ENCODE results near the gene NCAPG.

The NCAPG gene

GRCh38 chr4:17869327-17869726, 58.5 kb downstream of the NCAPG start:
- no peak for DNase-seq (ENCODE audit: low read depth)
- TF ChIP-seq CTCF (conservative IDR thresholded peaks at IDR 0.05; ENCODE audit: low read depth, low read length), result no peak
- no peak overlapping the region for H3K4me3 ChIP-seq (ENCODE audit: low read length)

GRCh38 chr4:17875402-17876070, 64.8 kb downstream of the NCAPG start:
- TF ChIP-seq CTCF (conservative IDR thresholded peaks at IDR 0.05; ENCODE audit: low read depth, low read length), result no peak
- H3K4me3 ChIP-seq (ENCODE audit: low read length), result no peak overlapping the region
- no peak for DNase-seq (ENCODE audit: low read depth)

GRCh38 chr4:17876943-17877342, 66.2 kb downstream of the NCAPG start:
- no peak overlapping the region for H3K4me3 ChIP-seq (ENCODE audit: low read length)
- no peak for TF ChIP-seq CTCF (conservative IDR thresholded peaks at IDR 0.05; ENCODE audit: low read depth, low read length)
- DNase-seq (ENCODE audit: low read depth), result no peak

- H3K4me3 ChIP-seq (ENCODE audit: low read length), result no peak overlapping the region
- TF ChIP-seq CTCF (conservative IDR thresholded peaks at IDR 0.05; ENCODE audit: low read depth, low read length), result no peak
- DNase-seq (ENCODE audit: low read depth), result no peak
Observed at GRCh38 chr4:17877661-17878060, 66.9 kb downstream of the NCAPG start.

GRCh38 chr4:17884063-17884462, 73.3 kb downstream of the NCAPG start:
- TF ChIP-seq CTCF (conservative IDR thresholded peaks at IDR 0.05; ENCODE audit: low read depth, low read length), result no peak
- H3K4me3 ChIP-seq (ENCODE audit: low read length), result no peak overlapping the region
- no peak for DNase-seq (ENCODE audit: low read depth)

- no peak overlapping the region for H3K4me3 ChIP-seq (ENCODE audit: low read length)
- no peak for TF ChIP-seq CTCF (conservative IDR thresholded peaks at IDR 0.05; ENCODE audit: low read depth, low read length)
- DNase-seq (ENCODE audit: low read depth), result no peak
Observed at GRCh38 chr4:17884511-17884910, 73.7 kb downstream of the NCAPG start.

GRCh38 chr4:17889692-17890091, 78.9 kb downstream of the NCAPG start:
- no peak for DNase-seq (ENCODE audit: low read depth)
- H3K4me3 ChIP-seq (ENCODE audit: low read length), result no peak overlapping the region
- TF ChIP-seq CTCF (conservative IDR thresholded peaks at IDR 0.05; ENCODE audit: low read depth, low read length), result no peak

Measured in retinal pigment epithelial cell (primary cell).